OCI-LY7 (cell line): ENCODE results near the gene PHTF1.

Experiments used
- EZH2phosphoT487 ChIP-seq: fragments of 200-600 bp; sonication (generic); IDR thresholded peaks from 2 replicates; pipeline ENCODE4 v1.6.1; 2018; ENCODE audit warnings: low read depth, borderline replicate concordance, mild to moderate bottlenecking, mixed run types, antibody characterized with exemption, low read length, moderate library complexity, mixed read lengths
- TF ChIP-seq, protein P1 (sequence below): fragments of 200-600 bp; sonication (generic); conservative IDR thresholded peaks from 2 replicates; pipeline ENCODE4 v1.5.1; 2014; ENCODE audit warnings: mild to moderate bottlenecking, antibody characterized with exemption, low read length, moderate library complexity, mixed read lengths

DNA sequence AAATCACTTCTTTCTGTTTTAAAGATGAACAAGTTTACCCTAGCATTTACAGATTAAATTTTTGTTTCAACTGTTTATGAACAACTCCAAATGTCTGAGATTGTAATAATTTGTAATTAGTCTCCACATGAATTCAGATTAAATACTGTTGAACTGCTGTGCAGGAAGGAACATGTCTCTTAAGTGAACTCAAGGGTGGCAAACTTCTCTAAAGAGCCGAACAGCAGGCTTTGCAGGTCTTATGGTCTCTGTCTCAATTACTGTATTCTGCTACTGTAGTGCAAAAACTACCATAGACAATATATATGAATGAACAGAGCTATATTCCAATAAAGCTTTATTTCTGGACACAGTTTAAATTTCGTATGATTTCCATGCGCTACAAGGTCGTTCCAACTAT is 46.4 kb upstream of the PHTF1 start:
- TF ChIP-seq, protein P1, sequence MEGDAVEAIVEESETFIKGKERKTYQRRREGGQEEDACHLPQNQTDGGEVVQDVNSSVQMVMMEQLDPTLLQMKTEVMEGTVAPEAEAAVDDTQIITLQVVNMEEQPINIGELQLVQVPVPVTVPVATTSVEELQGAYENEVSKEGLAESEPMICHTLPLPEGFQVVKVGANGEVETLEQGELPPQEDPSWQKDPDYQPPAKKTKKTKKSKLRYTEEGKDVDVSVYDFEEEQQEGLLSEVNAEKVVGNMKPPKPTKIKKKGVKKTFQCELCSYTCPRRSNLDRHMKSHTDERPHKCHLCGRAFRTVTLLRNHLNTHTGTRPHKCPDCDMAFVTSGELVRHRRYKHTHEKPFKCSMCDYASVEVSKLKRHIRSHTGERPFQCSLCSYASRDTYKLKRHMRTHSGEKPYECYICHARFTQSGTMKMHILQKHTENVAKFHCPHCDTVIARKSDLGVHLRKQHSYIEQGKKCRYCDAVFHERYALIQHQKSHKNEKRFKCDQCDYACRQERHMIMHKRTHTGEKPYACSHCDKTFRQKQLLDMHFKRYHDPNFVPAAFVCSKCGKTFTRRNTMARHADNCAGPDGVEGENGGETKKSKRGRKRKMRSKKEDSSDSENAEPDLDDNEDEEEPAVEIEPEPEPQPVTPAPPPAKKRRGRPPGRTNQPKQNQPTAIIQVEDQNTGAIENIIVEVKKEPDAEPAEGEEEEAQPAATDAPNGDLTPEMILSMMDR: no peak
- TF ChIP-seq EZH2phosphoT487: no peak
